ENCODE data around the gene COL23A1. TPM values are rescaled to one million over a fixed set of nuclear protein-coding genes. Genes with fewer than 3 reads are reported as not detected.

The COL23A1 gene
- total RNA-seq, 1 experiment from 2014 or later = 5.7 TPM

GRCh38 chr5:178339272-178339671, 250.9 kb downstream of the COL23A1 start:
- Histone ChIP-seq H3K9me2 (replicated peaks; ENCODE audit: insufficient read depth, low read length) (no peaks in the 10 kb centered on the region), H3K4me3 (ENCODE audit: low read length) (no peak overlapping the region), H3K4me1 (ENCODE audit: low read length) (no peaks in the 10 kb centered on the region), H3K9me3 (ENCODE audit: low read length) (no peaks in the 10 kb centered on the region), H3K27ac (ENCODE audit: low read length) (no peak overlapping the region), H3K9ac (ENCODE audit: low read length) (no peak overlapping the region), H2AFZ (ENCODE audit: low read length) (no peak overlapping the region), H3K27me3 (ENCODE audit: low read length) (no peaks in the 10 kb centered on the region), H3K4me2 (ENCODE audit: low read depth, low read length, poor library complexity, severe bottlenecking) (no peak overlapping the region), H3K36me3 (ENCODE audit: insufficient read depth, low read length) (no peaks in the 10 kb centered on the region), H4K20me1 (ENCODE audit: insufficient read depth, low read depth, low read length) (no peaks in the 10 kb centered on the region), H3K79me2 (ENCODE audit: low read length) (no peaks in the 10 kb centered on the region)
- no peak for DNase-seq

DNA sequence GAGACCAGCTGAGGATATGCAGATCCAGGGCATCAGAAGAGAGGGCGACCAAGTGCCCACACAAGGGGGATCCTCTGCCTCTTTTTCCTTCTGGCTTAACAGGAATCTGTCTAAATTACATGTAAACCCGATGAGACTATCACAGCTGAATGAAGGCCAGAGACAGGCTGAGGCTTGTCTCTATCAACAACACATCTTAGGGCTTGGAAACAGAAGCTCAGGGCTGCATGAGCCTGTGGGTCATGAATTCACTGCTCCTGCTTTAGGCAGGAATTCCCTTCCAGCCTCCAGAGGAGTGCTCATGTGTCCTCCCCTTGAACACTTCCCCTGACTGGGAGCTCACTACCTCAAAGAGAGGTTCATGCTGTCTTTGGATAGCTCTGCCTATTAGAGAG, 251.4 kb downstream of the COL23A1 start:
- no peak for DNase-seq
- H3K4me1 ChIP-seq (ENCODE audit: low read length) = no peaks in the 10 kb centered on the region
- H3K4me3 ChIP-seq (ENCODE audit: low read length) = no peak overlapping the region

GRCh38 chr5:178338126-178338749, 252.0 kb downstream of the COL23A1 start:
- no peak for DNase-seq
- no peaks in the 10 kb centered on the region for H3K79me2 ChIP-seq (ENCODE audit: low read length)

More for the DNA sequence above, 251.4 kb downstream of the COL23A1 start:
- no peak overlapping the region for H3K27ac ChIP-seq (ENCODE audit: low read length)
- H3K79me2 ChIP-seq (ENCODE audit: low read length) = no peaks in the 10 kb centered on the region
- H3K9ac ChIP-seq (ENCODE audit: low read length) = no peak overlapping the region
- no peaks in the 10 kb centered on the region for H3K9me2 ChIP-seq (replicated peaks; ENCODE audit: insufficient read depth, low read length)
- H3K4me2 ChIP-seq (ENCODE audit: low read depth, low read length, poor library complexity, severe bottlenecking) = no peak overlapping the region
- H4K20me1 ChIP-seq (ENCODE audit: insufficient read depth, low read depth, low read length) = no peaks in the 10 kb centered on the region
- H3K9me3 ChIP-seq (ENCODE audit: low read length) = no peaks in the 10 kb centered on the region
- no peaks in the 10 kb centered on the region for H3K36me3 ChIP-seq (ENCODE audit: insufficient read depth, low read length)
- no peaks in the 10 kb centered on the region for H3K27me3 ChIP-seq (ENCODE audit: low read length)
- H2AFZ ChIP-seq (ENCODE audit: low read length) = no peak overlapping the region

DNA sequence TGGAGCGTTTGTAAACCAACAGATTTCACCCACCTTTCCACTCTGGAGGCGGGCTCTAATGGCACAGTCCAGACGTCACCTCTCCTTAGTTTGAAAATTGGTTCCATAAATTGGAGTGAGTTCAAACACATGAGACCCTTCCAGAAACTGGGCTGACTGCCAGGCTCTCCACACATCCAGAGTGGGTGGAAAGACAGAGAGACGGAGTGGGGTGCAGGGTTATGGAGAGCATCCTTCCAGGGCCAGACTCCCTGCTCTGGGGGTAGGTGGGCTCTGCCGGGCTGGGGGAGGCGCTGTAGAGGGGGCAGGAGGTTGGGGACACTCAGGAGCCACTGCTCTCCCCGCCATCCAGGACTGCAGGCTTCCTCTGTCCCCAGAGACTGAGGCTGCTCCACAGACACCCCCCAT, 252.9 kb downstream of the COL23A1 start:
- H3K36me3 ChIP-seq (ENCODE audit: insufficient read depth, low read length) = no peaks in the 10 kb centered on the region
- H4K20me1 ChIP-seq (ENCODE audit: insufficient read depth, low read depth, low read length) = no peaks in the 10 kb centered on the region
- no peaks in the 10 kb centered on the region for H3K9me2 ChIP-seq (replicated peaks; ENCODE audit: insufficient read depth, low read length)
- no peak overlapping the region for H3K4me2 ChIP-seq (ENCODE audit: low read depth, low read length, poor library complexity, severe bottlenecking)
- no peak overlapping the region for H3K4me3 ChIP-seq (ENCODE audit: low read length)
- no peaks in the 10 kb centered on the region for H3K27me3 ChIP-seq (ENCODE audit: low read length)
- H3K27ac ChIP-seq (ENCODE audit: low read length) = no peak overlapping the region
- DNase-seq = no peak
- no peaks in the 10 kb centered on the region for H3K79me2 ChIP-seq (ENCODE audit: low read length)
- no peak overlapping the region for H2AFZ ChIP-seq (ENCODE audit: low read length)
- H3K9ac ChIP-seq (ENCODE audit: low read length) = no peak overlapping the region
- no peaks in the 10 kb centered on the region for H3K9me3 ChIP-seq (ENCODE audit: low read length)
- H3K4me1 ChIP-seq (ENCODE audit: low read length) = no peaks in the 10 kb centered on the region

More at GRCh38 chr5:178338126-178338749, 252.0 kb downstream of the COL23A1 start:
- Histone ChIP-seq H3K4me1 (ENCODE audit: low read length) (no peaks in the 10 kb centered on the region), H3K9me2 (replicated peaks; ENCODE audit: insufficient read depth, low read length) (no peaks in the 10 kb centered on the region), H3K9me3 (ENCODE audit: low read length) (no peaks in the 10 kb centered on the region), H3K9ac (ENCODE audit: low read length) (no peak overlapping the region), H3K27ac (ENCODE audit: low read length) (no peak overlapping the region), H3K36me3 (ENCODE audit: insufficient read depth, low read length) (no peaks in the 10 kb centered on the region), H3K27me3 (ENCODE audit: low read length) (no peaks in the 10 kb centered on the region), H4K20me1 (ENCODE audit: insufficient read depth, low read depth, low read length) (no peaks in the 10 kb centered on the region), H3K4me2 (ENCODE audit: low read depth, low read length, poor library complexity, severe bottlenecking) (no peak overlapping the region), H3K4me3 (ENCODE audit: low read length) (no peak overlapping the region), H2AFZ (ENCODE audit: low read length) (no peak overlapping the region)

- H3K9me2 ChIP-seq (replicated peaks; ENCODE audit: insufficient read depth, low read length) = no peaks in the 10 kb centered on the region
- H2AFZ ChIP-seq (ENCODE audit: low read length) = no peak overlapping the region
- no peaks in the 10 kb centered on the region for H3K79me2 ChIP-seq (ENCODE audit: low read length)
- DNase-seq = no peak
- H3K27ac ChIP-seq (ENCODE audit: low read length) = no peak overlapping the region
- H3K4me1 ChIP-seq (ENCODE audit: low read length) = no peaks in the 10 kb centered on the region
- H3K9ac ChIP-seq (ENCODE audit: low read length) = no peak overlapping the region
- H3K36me3 ChIP-seq (ENCODE audit: insufficient read depth, low read length) = no peaks in the 10 kb centered on the region
- no peaks in the 10 kb centered on the region for H3K27me3 ChIP-seq (ENCODE audit: low read length)
- H4K20me1 ChIP-seq (ENCODE audit: insufficient read depth, low read depth, low read length) = no peaks in the 10 kb centered on the region
- no peak overlapping the region for H3K4me3 ChIP-seq (ENCODE audit: low read length)
- H3K9me3 ChIP-seq (ENCODE audit: low read length) = no peaks in the 10 kb centered on the region
- H3K4me2 ChIP-seq (ENCODE audit: low read depth, low read length, poor library complexity, severe bottlenecking) = no peak overlapping the region
Observed at GRCh38 chr5:178336889-178337288, 253.3 kb downstream of the COL23A1 start.

GRCh38 chr5:178335302-178336030, 254.7 kb downstream of the COL23A1 start:
- Histone ChIP-seq H4K20me1 (ENCODE audit: insufficient read depth, low read depth, low read length) (no peaks in the 10 kb centered on the region), H3K27me3 (ENCODE audit: low read length) (no peaks in the 10 kb centered on the region), H3K4me3 (ENCODE audit: low read length) (no peak overlapping the region), H3K4me2 (ENCODE audit: low read depth, low read length, poor library complexity, severe bottlenecking) (no peak overlapping the region), H3K9me3 (ENCODE audit: low read length) (no peaks in the 10 kb centered on the region), H3K9me2 (replicated peaks; ENCODE audit: insufficient read depth, low read length) (no peaks in the 10 kb centered on the region), H2AFZ (ENCODE audit: low read length) (no peak overlapping the region), H3K27ac (ENCODE audit: low read length) (no peak overlapping the region), H3K36me3 (ENCODE audit: insufficient read depth, low read length) (no peaks in the 10 kb centered on the region), H3K79me2 (ENCODE audit: low read length) (no peaks in the 10 kb centered on the region), H3K4me1 (ENCODE audit: low read length) (peaks cover 3% of the 10 kb centered on the region; the same call in 1 of the 2 replicates), H3K9ac (ENCODE audit: low read length) (no peak overlapping the region)
- no peak for DNase-seq

DNA sequence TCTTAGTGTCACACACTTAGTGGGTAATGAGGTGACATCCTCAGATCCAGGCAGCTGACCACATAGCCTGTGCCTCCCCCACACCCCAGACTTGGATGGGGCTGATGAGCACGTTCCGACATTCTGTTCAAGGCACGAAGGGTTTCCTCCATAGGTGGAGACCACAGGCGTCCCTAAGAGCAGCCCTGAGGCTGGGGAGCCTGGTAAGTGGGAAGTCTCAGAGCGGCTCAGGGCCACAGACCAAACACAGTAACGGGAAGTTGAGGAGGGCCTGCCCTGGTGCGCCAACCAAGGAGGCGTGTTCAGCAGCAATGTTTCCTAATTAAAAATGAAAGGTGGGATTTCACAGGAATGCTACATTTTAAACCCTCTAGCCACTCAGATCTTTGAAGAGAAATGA, 255.3 kb downstream of the COL23A1 start:
- Histone ChIP-seq H3K36me3 (ENCODE audit: insufficient read depth, low read length) (no peaks in the 10 kb centered on the region), H2AFZ (ENCODE audit: low read length) (no peak overlapping the region), H3K27me3 (ENCODE audit: low read length) (no peaks in the 10 kb centered on the region), H3K79me2 (ENCODE audit: low read length) (no peaks in the 10 kb centered on the region), H3K4me3 (ENCODE audit: low read length) (no peak overlapping the region), H3K9me2 (replicated peaks; ENCODE audit: insufficient read depth, low read length) (no peaks in the 10 kb centered on the region), H3K9me3 (ENCODE audit: low read length) (no peaks in the 10 kb centered on the region), H3K9ac (ENCODE audit: low read length) (no peak overlapping the region), H3K4me2 (ENCODE audit: low read depth, low read length, poor library complexity, severe bottlenecking) (no peak overlapping the region), H3K27ac (ENCODE audit: low read length) (no peak overlapping the region), H3K4me1 (ENCODE audit: low read length) (peaks cover 3% of the 10 kb centered on the region; the same call in 1 of the 2 replicates), H4K20me1 (ENCODE audit: insufficient read depth, low read depth, low read length) (no peaks in the 10 kb centered on the region)
- no peak for DNase-seq

GRCh38 chr5:178333821-178334481, 256.2 kb downstream of the COL23A1 start:
- Histone ChIP-seq H3K9me3 (ENCODE audit: low read length) (no peaks in the 10 kb centered on the region), H4K20me1 (ENCODE audit: insufficient read depth, low read depth, low read length) (no peaks in the 10 kb centered on the region), H3K4me2 (ENCODE audit: low read depth, low read length, poor library complexity, severe bottlenecking) (no peak overlapping the region), H3K4me3 (ENCODE audit: low read length) (no peak overlapping the region), H3K9ac (ENCODE audit: low read length) (no peak overlapping the region), H3K27me3 (ENCODE audit: low read length) (no peaks in the 10 kb centered on the region), H3K36me3 (ENCODE audit: insufficient read depth, low read length) (no peaks in the 10 kb centered on the region), H2AFZ (ENCODE audit: low read length) (no peak overlapping the region), H3K4me1 (ENCODE audit: low read length) (peaks cover 3% of the 10 kb centered on the region; the same call in 1 of the 2 replicates), H3K79me2 (ENCODE audit: low read length) (no peaks in the 10 kb centered on the region), H3K9me2 (replicated peaks; ENCODE audit: insufficient read depth, low read length) (no peaks in the 10 kb centered on the region), H3K27ac (ENCODE audit: low read length) (no peak overlapping the region)
- no peak for DNase-seq
